Keratinocyte (primary cell): ENCODE measurements around the gene HMGB3. TPM values are rescaled to one million over a fixed set of nuclear protein-coding genes. Genes with fewer than 3 reads are reported as not detected.

Source experiments
- DNase-seq: peaks from one replicate; pipeline ENCODE4 v3.0.0-alpha.2; 2011; ENCODE audit warnings: low read depth, missing footprints, low spot score
- FAIRE-seq: peaks from 2 replicates; lab custom pipeline; 2011; peaks lifted over from hg19 to GRCh38; lab: Jason Lieb, UNC
- H2AFZ ChIP-seq: 2 replicates; pipeline ENCODE4 v1.6.0; 2012; ENCODE audit warnings: low read length, control low read depth, inconsistent platforms; ENCODE audit not compliant: control insufficient read depth
- H3K27ac ChIP-seq: 2 replicates; pipeline ENCODE4 v1.5.1; 2011; ENCODE audit warnings: low read length; ENCODE audit not compliant: control insufficient read depth, insufficient read depth
- H3K27me3 ChIP-seq: 3 replicates; pipeline ENCODE4 v1.6.0; 2011; ENCODE audit warnings: low read length; ENCODE audit not compliant: control insufficient read depth, insufficient read depth; ENCODE audit errors: extremely low read depth
- H3K36me3 ChIP-seq, 2 experiments: 2 replicates in 1 of 2; 3 replicates in 1 of 2; pipeline ENCODE4 v1.5.1; 2011; ENCODE audit warnings: low read length in 2 of 2, mild to moderate bottlenecking in 1 of 2; ENCODE audit not compliant: control insufficient read depth in 2 of 2, insufficient read depth in 2 of 2; ENCODE audit errors: extremely low read depth in 1 of 2
- H3K4me1 ChIP-seq: 3 replicates; pipeline ENCODE4 v1.5.1; 2011; ENCODE audit warnings: low read length; ENCODE audit not compliant: control insufficient read depth, insufficient read depth; ENCODE audit errors: extremely low read depth
- H3K4me2 ChIP-seq: 3 replicates; pipeline ENCODE4 v1.6.0; 2011; ENCODE audit warnings: low read depth, low read length; ENCODE audit not compliant: control insufficient read depth, insufficient read depth; ENCODE audit errors: extremely low read depth
- H3K4me3 ChIP-seq, 3 experiments: fragments of 200-600 bp in 1 of 3; sonication (generic) in 1 of 3; 2 replicates in 2 of 3; 3 replicates in 1 of 3; pipeline ENCODE4 v1.5.1; 2011 to 2016; ENCODE audit warnings: low read length in 3 of 3, mild to moderate bottlenecking in 3 of 3, control low read depth in 2 of 3, inconsistent platforms in 1 of 3, low read depth in 1 of 3, mixed read lengths in 1 of 3, mixed run types in 1 of 3, moderate library complexity in 1 of 3; ENCODE audit not compliant: control insufficient read depth in 2 of 3, insufficient read depth in 2 of 3; ENCODE audit errors: extremely low read depth in 1 of 3
- H3K79me2 ChIP-seq: 2 replicates; pipeline ENCODE4 v1.6.0; 2012; ENCODE audit warnings: low read length; ENCODE audit not compliant: control insufficient read depth, insufficient read depth
- H3K9ac ChIP-seq: 3 replicates; pipeline ENCODE4 v1.6.0; 2011; ENCODE audit warnings: low read length; ENCODE audit not compliant: control insufficient read depth, insufficient read depth; ENCODE audit errors: extremely low read depth
- H3K9me1 ChIP-seq: 3 replicates; pipeline ENCODE4 v1.6.0; 2011; ENCODE audit warnings: low read length; ENCODE audit not compliant: control insufficient read depth, insufficient read depth; ENCODE audit errors: extremely low read depth
- H3K9me3 ChIP-seq: 2 replicates; pipeline ENCODE4 v1.5.1; 2012; ENCODE audit warnings: low read depth, low read length; ENCODE audit not compliant: control insufficient read depth
- H4K20me1 ChIP-seq: 3 replicates; pipeline ENCODE4 v1.6.0; 2011; ENCODE audit warnings: low read length; ENCODE audit not compliant: control insufficient read depth, insufficient read depth; ENCODE audit errors: extremely low read depth
- EZH2 ChIP-seq: IDR thresholded peaks from one replicate; pipeline ENCODE4 v1.6.1; 2012; ENCODE audit warnings: inconsistent platforms, mild to moderate bottlenecking, low read length, moderate library complexity
- dilution Hi-C: fragments of 300-500 bp; cut with MboI; formaldehyde crosslinking; loops from one replicate; pipeline ENCODE4 v1.7.0; 2020; ENCODE audit warnings: low sequenced_read_pairs; ENCODE audit not compliant: extremely low pct_ligation_motif_present
- polyA plus RNA-seq, 5 experiments: library from polyadenylated mRNA; depleted of rRNA in 3 of 5; stranded (reverse) in 3 of 5; stranded (forward) in 1 of 5; unstranded in 1 of 5; fragments of >200 nt; gene quantifications; 1 replicate in 1 of 5; 2 replicates in 3 of 5; 3 replicates in 1 of 5; pipeline versions ENCODE4 v1.2.1 to v1.2.3, GENCODE V29; 2011 to 2012; ENCODE audit warnings: missing spikeins in 2 of 5, low read depth in 1 of 5, low replicate concordance in 1 of 5
- TF ChIP-seq, protein P1 (sequence below), 3 experiments: IDR thresholded peaks in 1 of 3; conservative IDR thresholded peaks in 1 of 3; optimal IDR thresholded peaks in 1 of 3; 2 replicates in 2 of 3; 3 replicates in 1 of 3; pipeline versions ENCODE3 to v1.5.1; 2011; ENCODE audit warnings: low read length in 3 of 3, mild to moderate bottlenecking in 3 of 3, moderate library complexity in 2 of 3, control low read depth in 1 of 3, inconsistent platforms in 1 of 3; ENCODE audit not compliant: insufficient read depth in 2 of 3; ENCODE audit errors: extremely low read depth in 1 of 3

The HMGB3 gene
- polyA plus RNA-seq, 1 donor (not counting 4 experiments of a cell fraction or from before 2014, with no cell fraction given), result 72.4 TPM

DNA sequence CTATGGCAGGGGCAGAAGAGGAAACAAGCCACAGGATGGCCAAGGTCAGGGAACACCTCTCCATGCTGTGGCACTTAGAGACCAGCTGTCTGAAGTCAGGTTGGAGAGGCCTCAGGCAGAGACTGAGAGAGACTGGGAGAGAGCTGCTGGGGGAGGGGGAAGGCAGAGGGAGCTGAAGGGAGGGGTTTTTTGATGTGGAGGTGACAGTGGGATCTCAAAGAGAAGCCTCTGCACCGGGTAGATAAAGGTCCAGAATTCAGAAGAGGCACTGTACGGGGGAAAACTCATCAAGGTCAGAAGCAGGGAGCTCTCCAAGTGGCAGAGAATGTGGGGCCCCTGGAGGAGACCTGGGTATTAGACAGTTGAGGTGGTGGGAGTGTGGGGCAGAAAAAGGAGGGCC, 41.6 kb upstream of the HMGB3 start:
- dilution Hi-C loops, result no loop called here

DNA sequence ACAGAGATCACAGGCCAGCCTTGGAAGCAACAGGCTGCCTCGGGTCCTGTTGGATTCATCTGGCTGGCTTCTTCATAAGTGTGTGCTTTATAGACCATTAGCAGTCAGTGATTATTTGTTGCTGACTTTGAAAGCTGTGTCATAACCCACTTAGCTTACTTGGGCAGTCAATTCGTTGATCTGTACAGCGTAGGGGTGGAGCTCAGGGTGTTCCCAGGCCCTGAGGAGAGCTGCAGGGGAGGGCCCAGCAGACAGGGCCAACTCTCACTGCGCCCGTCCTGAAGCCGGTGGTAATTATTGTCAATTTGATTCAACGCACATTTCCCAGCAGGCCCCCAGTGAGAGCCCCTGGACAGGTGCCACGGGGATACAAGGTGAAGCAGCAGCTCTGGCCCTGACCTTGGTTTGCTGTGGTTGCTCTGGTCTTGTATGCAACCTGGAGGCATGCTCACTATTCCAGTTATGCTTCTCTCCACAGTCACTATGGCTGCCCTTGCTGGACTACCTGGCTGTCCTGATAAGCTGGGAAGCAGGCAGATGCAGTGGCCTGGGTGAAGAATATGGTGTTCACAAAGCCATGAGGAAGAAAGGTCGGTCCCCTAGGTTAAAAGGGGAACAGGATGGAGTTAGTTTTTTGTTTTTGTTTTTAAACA, 40.1 kb upstream of the HMGB3 start:
- no peak for FAIRE-seq
- dilution Hi-C loops, result no loop called here

More for the DNA sequence above, 41.6 kb upstream of the HMGB3 start:
- no peak for DNase-seq
- no peaks in the 10 kb centered on the region for H3K9me3 ChIP-seq
- no peak overlapping the region for H3K9ac ChIP-seq
- no peak overlapping the region for H3K4me2 ChIP-seq
- no peak for TF ChIP-seq EZH2
- TF ChIP-seq, protein P1, sequence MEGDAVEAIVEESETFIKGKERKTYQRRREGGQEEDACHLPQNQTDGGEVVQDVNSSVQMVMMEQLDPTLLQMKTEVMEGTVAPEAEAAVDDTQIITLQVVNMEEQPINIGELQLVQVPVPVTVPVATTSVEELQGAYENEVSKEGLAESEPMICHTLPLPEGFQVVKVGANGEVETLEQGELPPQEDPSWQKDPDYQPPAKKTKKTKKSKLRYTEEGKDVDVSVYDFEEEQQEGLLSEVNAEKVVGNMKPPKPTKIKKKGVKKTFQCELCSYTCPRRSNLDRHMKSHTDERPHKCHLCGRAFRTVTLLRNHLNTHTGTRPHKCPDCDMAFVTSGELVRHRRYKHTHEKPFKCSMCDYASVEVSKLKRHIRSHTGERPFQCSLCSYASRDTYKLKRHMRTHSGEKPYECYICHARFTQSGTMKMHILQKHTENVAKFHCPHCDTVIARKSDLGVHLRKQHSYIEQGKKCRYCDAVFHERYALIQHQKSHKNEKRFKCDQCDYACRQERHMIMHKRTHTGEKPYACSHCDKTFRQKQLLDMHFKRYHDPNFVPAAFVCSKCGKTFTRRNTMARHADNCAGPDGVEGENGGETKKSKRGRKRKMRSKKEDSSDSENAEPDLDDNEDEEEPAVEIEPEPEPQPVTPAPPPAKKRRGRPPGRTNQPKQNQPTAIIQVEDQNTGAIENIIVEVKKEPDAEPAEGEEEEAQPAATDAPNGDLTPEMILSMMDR (optimal IDR thresholded peaks at IDR 0.05 in 1 of 3, IDR thresholded peaks at IDR 0.05 in 1 of 3, conservative IDR thresholded peaks at IDR 0.05 in 1 of 3; ENCODE audit: extremely low read depth in 1 of 3, insufficient read depth in 2 of 3, low read length in 3 of 3), result no peak
- H4K20me1 ChIP-seq, result no peaks in the 10 kb centered on the region
- no peaks in the 10 kb centered on the region for H3K27me3 ChIP-seq
- H2AFZ ChIP-seq, result no peak overlapping the region
- no peaks in the 10 kb centered on the region for H3K36me3 ChIP-seq
- no peaks in the 10 kb centered on the region for H3K9me1 ChIP-seq
- H3K27ac ChIP-seq, result no peak overlapping the region
- no peak for FAIRE-seq
- no peak overlapping the region for H3K4me3 ChIP-seq
- no peaks in the 10 kb centered on the region for H3K4me1 ChIP-seq
- no peaks in the 10 kb centered on the region for H3K79me2 ChIP-seq

More for the DNA sequence above, 40.1 kb upstream of the HMGB3 start:
- H3K79me2 ChIP-seq, result no peaks in the 10 kb centered on the region
- no peaks in the 10 kb centered on the region for H3K36me3 ChIP-seq
- H3K9me3 ChIP-seq, result no peaks in the 10 kb centered on the region
- H4K20me1 ChIP-seq, result no peaks in the 10 kb centered on the region
- no peak overlapping the region for H3K4me3 ChIP-seq
- DNase-seq, result no peak
- H3K4me2 ChIP-seq, result no peak overlapping the region
- TF ChIP-seq, protein P1 (optimal IDR thresholded peaks at IDR 0.05 in 1 of 3, IDR thresholded peaks at IDR 0.05 in 1 of 3, conservative IDR thresholded peaks at IDR 0.05 in 1 of 3; ENCODE audit: extremely low read depth in 1 of 3, insufficient read depth in 2 of 3, low read length in 3 of 3), result no peak
- no peak for TF ChIP-seq EZH2
- H3K9me1 ChIP-seq, result no peaks in the 10 kb centered on the region
- H3K9ac ChIP-seq, result no peak overlapping the region
- H3K4me1 ChIP-seq, result no peaks in the 10 kb centered on the region
- no peak overlapping the region for H3K27ac ChIP-seq
- H2AFZ ChIP-seq, result no peak overlapping the region
- peaks cover 3% of the 10 kb centered on the region for H3K27me3 ChIP-seq
